Endothelial cell of umbilical vein (primary cell): ENCODE results near the gene ZDHHC19. TPM values are rescaled to one million over a fixed set of nuclear protein-coding genes. Genes with fewer than 3 reads are reported as not detected.

Source experiments
- BruUV-seq: library from RNA; stranded (reverse); fragments of 400-500 nt; replicated peaks from 2 replicates; lab custom pipeline; 2021; lab: Mats Ljungman, UMichigan
- CTCF ChIA-PET: fragments of 300-600, 350-600 bp; sonication (Branson Sonifier 250); formaldehyde crosslinking; loops from one replicate; lab custom pipeline; 2021; ENCODE audit warnings: antibody characterized with exemption, inconsistent platforms; lab: Charles Lee
- POLR2A ChIA-PET: fragments of 300-600, 350-600 bp; sonication (Branson Sonifier 250); formaldehyde crosslinking; loops from one replicate; lab custom pipeline; 2021; ENCODE audit warnings: antibody characterized with exemption, inconsistent platforms; lab: Charles Lee
- DNase-seq: peaks from one replicate; pipeline ENCODE4 v3.0.0-alpha.2; 2011; ENCODE audit warnings: low read depth, low spot score
- FAIRE-seq: peaks from 2 replicates; lab custom pipeline; 2011; peaks lifted over from hg19 to GRCh38; lab: Jason Lieb, UNC
- H2AFZ ChIP-seq: 2 replicates; pipeline ENCODE4 v1.6.0; 2012; ENCODE audit warnings: low read depth, low read length, control low read depth, inconsistent platforms
- H3K27ac ChIP-seq: 2 replicates; pipeline ENCODE4 v1.5.1; 2011; ENCODE audit warnings: low read depth, mild to moderate bottlenecking, control low read depth, low read length, moderate library complexity; ENCODE audit not compliant: insufficient read depth
- H3K27me3 ChIP-seq, 2 experiments: 2 replicates each; pipeline versions ENCODE4 v1.6.0 to v1.6.1; 2011; ENCODE audit warnings: low read length in 2 of 2, mixed read lengths in 1 of 2; ENCODE audit not compliant: control insufficient read depth in 2 of 2, insufficient read depth in 2 of 2
- H3K36me3 ChIP-seq, 2 experiments: 2 replicates in 1 of 2; 3 replicates in 1 of 2; pipeline ENCODE4 v1.5.1; 2011; ENCODE audit warnings: low read length in 2 of 2, mild to moderate bottlenecking in 1 of 2, moderate library complexity in 1 of 2; ENCODE audit not compliant: control insufficient read depth in 2 of 2, insufficient read depth in 2 of 2; ENCODE audit errors: extremely low read depth in 1 of 2
- H3K4me1 ChIP-seq: 3 replicates; pipeline ENCODE4 v1.5.1; 2011; ENCODE audit warnings: mild to moderate bottlenecking, low read length; ENCODE audit not compliant: control insufficient read depth, insufficient read depth; ENCODE audit errors: extremely low read depth
- H3K4me2 ChIP-seq: 2 replicates; pipeline ENCODE4 v1.6.1; 2011; ENCODE audit warnings: low read length, control low read depth, mixed read lengths; ENCODE audit not compliant: insufficient read depth
- H3K4me3 ChIP-seq, 3 experiments: fragments of 200-600 bp in 1 of 3; sonication (generic), shearing (Covaris generic) in 1 of 3; replicated peaks in 1 of 3; 2 replicates each; pipeline ENCODE4 v1.5.1; 2011 to 2016; ENCODE audit warnings: control low read depth in 3 of 3, low read length in 3 of 3, mild to moderate bottlenecking in 2 of 3, inconsistent platforms in 1 of 3, low read depth in 1 of 3, moderate library complexity in 1 of 3; ENCODE audit not compliant: insufficient read depth in 1 of 3
- H3K79me2 ChIP-seq: 2 replicates; pipeline ENCODE4 v1.6.0; 2012; ENCODE audit warnings: low read length, inconsistent platforms; ENCODE audit not compliant: control insufficient read depth, insufficient read depth
- H3K9ac ChIP-seq: replicated peaks from 2 replicates; pipeline ENCODE3; 2011; ENCODE audit warnings: low read length, control low read depth; ENCODE audit not compliant: insufficient read depth; ENCODE audit errors: extremely low read depth
- H3K9me1 ChIP-seq: replicated peaks from 3 replicates; pipeline ENCODE4 v1.6.0; 2011; ENCODE audit warnings: mild to moderate bottlenecking, low read length; ENCODE audit not compliant: control insufficient read depth, insufficient read depth; ENCODE audit errors: extremely low read depth
- H3K9me3 ChIP-seq: replicated peaks from 2 replicates; pipeline ENCODE4 v1.5.1; 2012; ENCODE audit warnings: low read length, inconsistent platforms; ENCODE audit not compliant: control insufficient read depth, insufficient read depth
- H4K20me1 ChIP-seq: replicated peaks from 2 replicates; pipeline ENCODE3; 2011; ENCODE audit warnings: mild to moderate bottlenecking, low read length; ENCODE audit not compliant: control insufficient read depth, insufficient read depth; ENCODE audit errors: extremely low read depth
- CTCF ChIP-seq, 2 donors: IDR thresholded peaks; 1 replicate in 1 of 2; 2 replicates in 1 of 2; pipeline ENCODE4 v1.5.1; 2011; ENCODE audit warnings: low read length in 2 of 2, mild to moderate bottlenecking in 2 of 2, moderate library complexity in 2 of 2, control low read depth in 1 of 2, inconsistent platforms in 1 of 2, low read depth in 1 of 2; ENCODE audit not compliant: insufficient read depth in 1 of 2; ENCODE audit errors: extremely low read depth in 1 of 2
- EZH2 ChIP-seq: IDR thresholded peaks from 2 replicates; pipeline ENCODE4 v1.6.1; 2012; ENCODE audit warnings: borderline replicate concordance, low read depth, mild to moderate bottlenecking, moderate library complexity, low read length, inconsistent platforms; ENCODE audit not compliant: severe bottlenecking
- FOS ChIP-seq: IDR thresholded peaks from 2 replicates; pipeline ENCODE4 v1.6.1; 2011; ENCODE audit warnings: mild to moderate bottlenecking, low read length, moderate library complexity, borderline replicate concordance; ENCODE audit not compliant: insufficient read depth
- JUN ChIP-seq: IDR thresholded peaks from 2 replicates; pipeline ENCODE4 v1.6.1; 2011; ENCODE audit warnings: borderline replicate concordance, low read depth; ENCODE audit not compliant: insufficient read length, insufficient read depth
- MAX ChIP-seq: IDR thresholded peaks from 2 replicates; pipeline ENCODE4 v1.6.1; 2011; ENCODE audit not compliant: insufficient read depth, insufficient read length
- MYC ChIP-seq: IDR thresholded peaks from one replicate; pipeline ENCODE4 v1.6.1; 2011; ENCODE audit warnings: mild to moderate bottlenecking, low read depth, low read length
- POLR2AphosphoS5 ChIP-seq: IDR thresholded peaks from 2 replicates; pipeline ENCODE4 v1.6.1; 2012; ENCODE audit warnings: low read depth, mild to moderate bottlenecking, control low read depth, low read length, moderate library complexity; ENCODE audit not compliant: insufficient read depth
- dilution Hi-C: fragments of 300-500 bp; cut with MboI; formaldehyde crosslinking; loops from one replicate; pipeline ENCODE4 v1.15.0; 2019; ENCODE audit warnings: low sequenced_read_pairs; ENCODE audit not compliant: extremely low pct_ligation_motif_present
- intact Hi-C: fragments of 100-400 bp; cut with micrococcal nuclease; formaldehyde crosslinking; loops from one replicate; pipeline ENCODE4 v1.10.0; 2022
- polyA plus RNA-seq, 4 experiments: library from polyadenylated mRNA; depleted of rRNA in 3 of 4; stranded (reverse) in 3 of 4; unstranded in 1 of 4; fragments of >200 nt; gene quantifications; 2 replicates each; pipeline versions ENCODE4 v1.2.1 to v1.2.3, GENCODE V29; 2011 to 2012; ENCODE audit warnings: missing spikeins in 1 of 4
- total RNA-seq: library from RNA; stranded (reverse); gene quantifications from 2 replicates; pipeline ENCODE4 v1.2.3, GENCODE V29; 2021

ZDHHC19 gene
- total and polyA plus RNA-seq, 2 donors (not counting 3 experiments of a cell fraction or from before 2014, with no cell fraction given) = not detected

GRCh38 chr3:196166741-196167140 lies 44.5 kb downstream of the ZDHHC19 start:
- H3K9me3 ChIP-seq = no peaks in the 10 kb centered on the region
- no peak for FAIRE-seq
- POLR2A ChIA-PET = no interaction called here
- H3K27ac ChIP-seq = no peak overlapping the region
- CTCF ChIA-PET = no interaction called here
- no peak overlapping the region for H2AFZ ChIP-seq
- TF ChIP-seq EZH2 (no peak), POLR2AphosphoS5 (no peak), FOS (no peak), CTCF (IDR thresholded peaks at IDR 0.05; ENCODE audit: extremely low read depth in 1 of 2, insufficient read depth in 1 of 2, low read depth in 1 of 2, low read length in 2 of 2) (no peak), JUN (no peak), MAX (no peak), MYC (no peak)
- intact Hi-C loops (no loop called here), dilution Hi-C loops (no loop called here)
- no peaks in the 10 kb centered on the region for H4K20me1 ChIP-seq
- no peak overlapping the region for H3K4me3 ChIP-seq
- no peak overlapping the region for H3K9ac ChIP-seq
- H3K79me2 ChIP-seq = no peaks in the 10 kb centered on the region
- no peaks in the 10 kb centered on the region for H3K36me3 ChIP-seq
- no peaks in the 10 kb centered on the region for H3K27me3 ChIP-seq
- no peaks in the 10 kb centered on the region for H3K4me1 ChIP-seq
- DNase-seq = no peak
- BruUV-seq = no TSS peak
- H3K9me1 ChIP-seq = no peaks in the 10 kb centered on the region
- no peak overlapping the region for H3K4me2 ChIP-seq
